Nephron (organoid): ENCODE results near the gene FHOD3.

Experiments
- H3K27ac Mint-ChIP-seq, 3 experiments: 2 replicates each; pipeline ENCODE4 v1.8.0; 2020; ENCODE audit warnings: mixed read lengths in 3 of 3, mild to moderate bottlenecking in 2 of 3, moderate library complexity in 1 of 3
- H3K27me3 Mint-ChIP-seq: 2 replicates; pipeline ENCODE4 v1.8.0; 2021; ENCODE audit warnings: low read depth, mild to moderate bottlenecking, moderate library complexity, mixed read lengths
- H3K36me3 Mint-ChIP-seq: 2 replicates; pipeline ENCODE4 v1.8.0; 2020; ENCODE audit warnings: low read depth, mixed read lengths
- H3K4me1 Mint-ChIP-seq: 2 replicates; pipeline ENCODE4 v1.8.0; 2020; ENCODE audit warnings: mixed read lengths
- H3K4me3 Mint-ChIP-seq, 3 experiments: 2 replicates each; pipeline ENCODE4 v1.8.0; 2020; ENCODE audit warnings: mild to moderate bottlenecking in 3 of 3, mixed read lengths in 3 of 3, moderate library complexity in 2 of 3
- H3K9me3 Mint-ChIP-seq: 2 replicates; pipeline ENCODE4 v1.8.0; 2020; ENCODE audit warnings: mixed read lengths
- CTCF ChIP-seq, 3 experiments: fragments of 200-600 bp; sonication (generic); IDR thresholded peaks; one replicate each; pipeline ENCODE4 v1.5.0; 2021; ENCODE audit warnings: antibody characterized with exemption in 3 of 3; ENCODE audit not compliant: unreplicated experiment in 3 of 3

The FHOD3 gene

GRCh38 chr18:36724591-36725001 lies 427.1 kb downstream of the FHOD3 start:
- H3K4me1 Mint-ChIP-seq = peaks cover 7% of the 10 kb centered on the region
- H3K27ac Mint-ChIP-seq = peak overlapping the region in 2 of 3 experiments; percentile 58 to 89
- peak overlapping the region in 2 of 3 experiments; percentile 35 to 70 for H3K4me3 Mint-ChIP-seq
- no peaks in the 10 kb centered on the region for H3K27me3 Mint-ChIP-seq
- no peaks in the 10 kb centered on the region for H3K36me3 Mint-ChIP-seq
- H3K9me3 Mint-ChIP-seq = no peaks in the 10 kb centered on the region
- TF ChIP-seq CTCF (IDR thresholded peaks at IDR 0.05; ENCODE audit: unreplicated experiment in 3 of 3) = no peak

- Mint-ChIP-seq H3K36me3 (peaks cover 30% of the 10 kb centered on the region), H3K27ac (no peak overlapping the region), H3K4me1 (peaks cover 7% of the 10 kb centered on the region), H3K27me3 (no peaks in the 10 kb centered on the region), H3K4me3 (no peak overlapping the region), H3K9me3 (peaks cover 16% of the 10 kb centered on the region)
- no peak for TF ChIP-seq CTCF (IDR thresholded peaks at IDR 0.05; ENCODE audit: unreplicated experiment in 3 of 3)
These were observed 430.8 kb downstream of the FHOD3 start for GRCh38 chr18:36728345-36728744.

- Mint-ChIP-seq H3K27me3 (no peaks in the 10 kb centered on the region), H3K4me1 (peaks cover 7% of the 10 kb centered on the region), H3K9me3 (peaks cover 16% of the 10 kb centered on the region), H3K4me3 (no peak overlapping the region), H3K27ac (no peak overlapping the region), H3K36me3 (peaks cover 34% of the 10 kb centered on the region)
- no peak for TF ChIP-seq CTCF (IDR thresholded peaks at IDR 0.05; ENCODE audit: unreplicated experiment in 3 of 3)
These were observed 431.7 kb downstream of the FHOD3 start for GRCh38 chr18:36729197-36729596.

GRCh38 chr18:36732264-36732663 lies 434.8 kb downstream of the FHOD3 start:
- Mint-ChIP-seq H3K27me3 (no peaks in the 10 kb centered on the region), H3K4me3 (no peak overlapping the region), H3K9me3 (peaks cover 20% of the 10 kb centered on the region), H3K27ac (no peak overlapping the region), H3K4me1 (no peaks in the 10 kb centered on the region), H3K36me3 (peaks cover 45% of the 10 kb centered on the region)
- no peak for TF ChIP-seq CTCF (IDR thresholded peaks at IDR 0.05; ENCODE audit: unreplicated experiment in 3 of 3)

- no peak for TF ChIP-seq CTCF (IDR thresholded peaks at IDR 0.05; ENCODE audit: unreplicated experiment in 3 of 3)
- Mint-ChIP-seq H3K9me3 (peaks cover 20% of the 10 kb centered on the region), H3K36me3 (peaks cover 51% of the 10 kb centered on the region), H3K27ac (no peak overlapping the region), H3K4me3 (no peak overlapping the region), H3K4me1 (no peaks in the 10 kb centered on the region), H3K27me3 (no peaks in the 10 kb centered on the region)
These were observed 435.6 kb downstream of the FHOD3 start for GRCh38 chr18:36733150-36733549.

- Mint-ChIP-seq H3K4me1 (no peaks in the 10 kb centered on the region), H3K9me3 (peaks cover 25% of the 10 kb centered on the region), H3K27me3 (no peaks in the 10 kb centered on the region), H3K27ac (no peak overlapping the region), H3K4me3 (no peak overlapping the region), H3K36me3 (peaks cover 57% of the 10 kb centered on the region)
- no peak for TF ChIP-seq CTCF (IDR thresholded peaks at IDR 0.05; ENCODE audit: unreplicated experiment in 3 of 3)
These were observed 437.1 kb downstream of the FHOD3 start for GRCh38 chr18:36734596-36734995.
